Muscle of leg (tissue), 3 donors: ENCODE measurements around the gene GTF2H2C_2.
"Not testable (repeated sequence)": the region's sequence is repeated elsewhere in the genome, so short reads cannot be mapped to it uniquely, and the experiment has no call there.

Experiments
- DNase-seq: peaks from one replicate; pipeline ENCODE4 v3.0.0; 2013
- H3K27ac ChIP-seq: one replicate; pipeline ENCODE4 v1.5.1; 2013; ENCODE audit warnings: mild to moderate bottlenecking, low read length, control low read depth
- H3K27me3 ChIP-seq: one replicate; pipeline ENCODE4 v1.6.1; 2013; ENCODE audit warnings: low read length; ENCODE audit not compliant: control insufficient read depth, insufficient read depth
- H3K36me3 ChIP-seq: one replicate; pipeline ENCODE4 v1.6.1; 2013; ENCODE audit warnings: low read length; ENCODE audit not compliant: control insufficient read depth, insufficient read depth
- H3K4me1 ChIP-seq: one replicate; pipeline ENCODE4 v1.6.1; 2013; ENCODE audit warnings: low read length; ENCODE audit not compliant: control insufficient read depth, insufficient read depth
- H3K4me3 ChIP-seq: one replicate; pipeline ENCODE4 v1.5.1; 2013; ENCODE audit warnings: low read length, control low read depth
- H3K9me3 ChIP-seq: replicated peaks from 2 replicates; pipeline ENCODE4 v1.6.1; 2013; ENCODE audit warnings: low read depth, low read length; ENCODE audit not compliant: control insufficient read depth
- WGBS: methylation state at CpG from one replicate; pipeline ENCODE4 v1.1.5; 2013; ENCODE audit warnings: missing lambda C conversion rate; ENCODE audit not compliant: insufficient coverage; 5-methylcytosine and 5-hydroxymethylcytosine counted together

Gene GTF2H2C_2

DNA sequence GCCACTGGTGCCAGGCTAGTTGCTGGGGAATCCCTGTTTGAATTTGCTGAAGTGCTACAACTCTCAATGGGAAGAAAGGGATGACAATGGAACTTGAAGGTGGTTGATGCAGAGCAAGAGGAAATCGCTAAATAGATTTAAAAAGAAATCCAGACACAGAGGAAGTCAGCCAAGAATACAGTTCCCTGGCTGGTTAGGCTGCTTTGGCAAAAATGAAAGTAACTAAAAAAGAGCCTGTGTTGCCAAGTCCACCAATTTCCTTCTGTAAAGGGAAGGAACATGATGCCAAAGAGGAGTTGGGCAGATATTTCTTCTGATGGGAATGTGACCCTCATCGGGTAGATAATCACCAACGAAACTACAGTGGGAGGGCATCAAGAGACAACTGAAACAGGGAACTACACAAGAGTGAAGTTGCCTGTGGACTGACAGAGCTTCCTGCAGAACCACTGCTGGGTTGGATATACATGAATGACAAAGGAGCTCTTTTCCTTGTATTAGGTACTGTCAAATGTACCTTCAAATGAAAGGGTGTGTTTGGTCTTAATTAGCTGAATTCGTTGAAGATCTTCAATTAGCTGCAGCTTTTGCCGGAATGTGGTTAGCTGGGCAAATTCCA, 49.0 kb downstream of the GTF2H2C_2 start:
- H3K36me3 ChIP-seq, H3K4me1 ChIP-seq, H3K4me3 ChIP-seq, H3K27me3 ChIP-seq, DNase-seq, H3K27ac ChIP-seq, H3K9me3 ChIP-seq: not testable (repeated sequence)
- WGBS: no CpG with 5 or more reads among the region's 5 CpGs

DNA sequence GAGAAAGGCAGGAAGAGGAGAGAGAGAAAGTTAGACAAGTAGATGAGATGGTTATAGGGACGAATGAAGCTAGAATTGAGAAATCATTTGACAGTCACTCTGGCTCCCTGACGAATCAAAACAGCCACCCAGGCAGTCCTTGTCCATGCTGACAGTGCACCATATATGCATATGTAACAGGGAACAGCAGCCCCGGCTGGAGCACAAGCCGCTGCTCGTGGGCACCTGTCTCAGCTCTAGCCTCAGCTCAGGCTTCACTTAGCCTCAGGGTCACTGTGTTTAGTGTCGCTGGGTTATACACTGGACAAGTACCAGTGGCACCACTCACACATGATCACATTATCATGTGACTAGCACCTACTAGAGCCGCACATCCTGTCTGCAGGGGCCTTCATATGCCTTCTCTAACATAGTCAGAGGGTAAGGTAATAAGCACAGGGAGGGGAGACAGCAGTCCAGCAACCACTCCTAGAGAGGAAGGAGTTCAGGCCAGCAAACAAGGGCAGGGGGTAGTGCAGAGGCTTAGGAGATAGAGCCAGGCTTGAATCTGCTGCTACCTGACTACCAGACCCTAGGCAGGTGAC, 54.9 kb downstream of the GTF2H2C_2 start:
- no CpG with 5 or more reads among the region's 7 CpGs for WGBS
- not testable (repeated sequence) for H3K27ac ChIP-seq, H3K27me3 ChIP-seq, H3K4me1 ChIP-seq, DNase-seq, H3K9me3 ChIP-seq, H3K4me3 ChIP-seq, H3K36me3 ChIP-seq
